GM18526 (cell line): ENCODE results near the gene AHI1.

Experiments
- POLR2A ChIP-seq: IDR thresholded peaks from 3 replicates; pipeline ENCODE4 v1.6.1; 2011; ENCODE audit not compliant: insufficient read length; ENCODE audit errors: extremely low read depth

The AHI1 gene

GRCh38 chr6:135265278-135265677 is 232.3 kb downstream of the AHI1 start:
- no peak for TF ChIP-seq POLR2A

- no peak for TF ChIP-seq POLR2A
Observed at GRCh38 chr6:135261872-135262725, 235.4 kb downstream of the AHI1 start.

- no peak for TF ChIP-seq POLR2A
Observed at GRCh38 chr6:135260612-135261011, 236.9 kb downstream of the AHI1 start.

DNA sequence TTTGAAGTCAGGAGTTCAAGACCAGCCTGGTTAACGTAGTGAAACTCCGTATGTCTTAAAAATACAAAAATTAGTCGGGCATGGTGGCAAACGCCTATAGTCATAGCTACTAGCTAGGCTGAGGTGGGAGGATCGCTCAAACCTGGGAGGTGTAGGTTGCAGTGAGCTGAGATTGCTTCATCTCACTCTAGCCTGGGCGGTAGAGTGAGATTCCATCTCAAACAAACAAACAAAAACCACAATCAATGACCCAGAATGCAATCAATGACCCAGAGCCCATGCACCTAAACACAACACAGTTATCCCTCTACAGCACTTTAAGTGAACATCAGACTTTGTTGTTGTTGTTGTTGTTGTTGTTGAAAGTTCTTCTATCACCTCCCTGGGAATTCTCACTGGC is 238.6 kb downstream of the AHI1 start:
- no peak for TF ChIP-seq POLR2A

DNA sequence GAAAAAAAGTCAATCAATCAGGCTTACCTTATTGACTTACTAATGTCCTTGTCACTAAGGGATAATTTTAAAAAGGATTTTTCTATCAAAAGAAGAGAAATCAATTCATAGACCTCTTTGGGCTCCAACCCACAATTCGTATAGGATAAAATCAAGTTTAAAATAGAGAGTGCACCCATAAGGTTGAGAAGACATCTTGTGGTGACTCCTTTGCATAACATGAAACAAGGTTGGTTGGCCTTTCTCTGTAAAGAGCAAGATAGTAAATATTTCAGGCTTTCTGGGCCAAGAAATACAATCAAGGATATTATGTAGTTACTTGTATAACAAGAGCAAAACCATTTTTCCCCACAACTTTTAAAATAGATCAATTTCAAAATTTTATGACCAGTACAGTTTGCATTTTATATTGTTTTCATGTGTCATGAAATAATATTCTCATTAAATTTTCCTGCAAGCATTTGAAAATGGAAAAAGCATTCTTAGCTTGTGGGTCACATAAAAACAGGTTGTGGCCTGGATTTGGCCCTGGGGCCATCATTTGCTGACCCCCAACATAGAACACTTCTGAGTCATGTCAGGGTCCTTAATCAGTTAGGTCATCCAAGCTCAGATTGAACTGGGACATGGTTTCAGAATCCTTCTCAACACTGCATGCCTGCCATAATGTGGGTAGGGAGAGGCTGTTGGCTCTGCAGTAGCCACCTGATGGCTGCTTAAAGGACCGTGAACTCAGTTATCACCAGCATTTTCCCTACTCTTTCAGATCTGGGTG is 239.7 kb downstream of the AHI1 start:
- TF ChIP-seq POLR2A = no peak

DNA sequence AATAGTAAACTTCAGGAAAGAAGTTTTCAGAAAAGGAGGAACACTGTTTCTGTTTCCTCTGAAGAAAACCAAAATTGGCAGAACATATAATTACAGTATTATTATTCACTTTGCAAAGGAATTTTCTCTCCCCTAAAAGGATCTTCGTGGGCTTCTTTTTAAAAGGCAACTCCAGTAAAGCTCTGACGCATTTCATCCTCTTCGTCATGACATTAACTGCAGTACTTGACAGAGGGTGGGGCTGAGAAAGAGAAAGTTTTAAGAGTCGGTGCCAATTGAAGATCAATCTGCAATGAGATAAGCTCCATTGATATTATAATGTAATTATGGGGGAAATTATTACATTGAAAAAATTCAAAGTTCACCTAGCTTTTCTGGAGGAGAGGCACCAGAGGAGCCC is 240.7 kb downstream of the AHI1 start:
- TF ChIP-seq POLR2A = no peak

- no peak for TF ChIP-seq POLR2A
Observed at GRCh38 chr6:135254471-135254870, 243.1 kb downstream of the AHI1 start.

DNA sequence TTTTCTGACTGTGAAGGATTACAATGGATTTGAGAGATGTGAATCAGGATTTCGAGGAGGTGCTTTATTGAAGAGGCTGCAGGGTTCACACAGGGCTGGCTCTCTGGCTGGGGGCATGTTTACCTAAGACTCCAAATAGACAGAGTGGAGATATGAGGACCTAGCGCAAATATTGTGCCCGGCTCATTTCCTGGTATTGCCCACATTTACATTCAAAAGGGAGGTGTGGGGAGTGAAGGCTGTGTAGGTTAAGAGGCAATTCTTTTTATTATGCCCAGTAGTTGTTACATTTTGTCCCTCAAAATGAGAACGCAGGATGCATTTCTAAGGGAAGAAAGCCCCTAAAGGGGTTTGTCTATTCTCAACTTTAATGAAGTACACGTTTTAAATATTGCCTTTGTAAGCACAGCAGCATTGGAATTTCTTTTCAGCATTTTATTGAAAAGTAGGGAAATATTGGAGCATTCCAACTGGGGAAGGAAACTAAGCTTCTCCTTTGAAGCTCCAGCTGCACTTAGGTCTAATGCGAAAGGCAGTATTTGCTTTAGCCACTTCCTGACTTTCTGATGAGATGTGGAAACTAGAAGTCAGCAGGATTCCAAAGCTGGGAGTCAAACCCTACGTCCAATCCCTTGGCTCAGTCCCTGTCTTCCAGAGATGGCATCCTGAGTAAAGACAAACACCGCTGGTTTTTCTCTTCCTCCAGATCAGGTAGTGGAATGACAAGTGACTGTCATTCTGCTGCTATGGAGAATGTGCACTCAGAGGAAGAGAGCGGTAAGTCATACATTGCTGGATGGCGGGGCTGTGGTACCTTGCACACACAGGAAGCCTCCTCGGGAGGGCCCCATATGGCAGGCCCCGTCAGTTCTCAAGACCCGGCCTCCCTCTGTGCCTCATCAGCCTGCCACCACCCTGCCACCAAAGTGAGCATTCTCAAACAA is 245.8 kb downstream of the AHI1 start:
- TF ChIP-seq POLR2A = no peak

- TF ChIP-seq POLR2A = no peak
Observed at GRCh38 chr6:135250751-135251497, 246.6 kb downstream of the AHI1 start.

DNA sequence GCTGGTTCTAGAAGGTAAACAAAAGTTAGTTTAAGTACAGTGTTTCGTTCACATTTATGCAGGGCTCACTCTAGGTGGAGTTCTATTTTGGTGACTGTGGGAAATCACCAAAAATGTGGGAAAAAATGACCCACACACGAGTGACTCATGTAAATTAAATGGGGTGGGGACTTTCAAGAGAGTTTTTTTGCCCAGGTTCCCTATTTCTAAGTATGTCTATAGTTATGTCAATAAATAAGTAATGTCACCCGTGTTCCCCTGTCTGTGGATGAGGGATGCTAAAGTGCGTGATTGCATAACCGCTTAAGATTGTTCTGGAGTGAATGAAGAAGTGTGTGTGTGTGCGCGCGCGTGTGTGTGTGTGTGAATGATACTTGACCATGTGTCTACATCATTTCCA is 247.3 kb downstream of the AHI1 start:
- no peak for TF ChIP-seq POLR2A

GRCh38 chr6:135244805-135245204 is 252.7 kb downstream of the AHI1 start:
- TF ChIP-seq POLR2A = no peak

- TF ChIP-seq POLR2A = no peak
Observed at GRCh38 chr6:135243871-135244796, 253.4 kb downstream of the AHI1 start.

DNA sequence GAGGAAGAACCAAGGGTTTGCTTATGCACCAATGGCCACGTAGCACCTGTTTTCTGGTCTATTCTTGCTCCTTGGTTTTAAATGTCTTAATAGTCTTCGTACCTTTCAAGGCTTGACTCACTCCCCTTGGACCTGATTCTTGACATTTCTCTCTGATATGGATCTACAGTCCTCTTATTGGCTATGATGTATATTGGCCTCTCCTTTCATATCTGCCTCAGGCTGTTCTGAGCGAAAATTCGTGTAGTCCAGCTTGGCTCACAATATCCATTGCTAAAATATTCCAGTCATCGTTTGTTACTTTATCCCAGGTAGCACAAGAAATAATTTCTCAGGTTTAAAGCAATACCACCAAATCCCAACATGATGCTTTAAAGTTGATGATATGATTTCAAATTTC is 256.8 kb downstream of the AHI1 start:
- no peak for TF ChIP-seq POLR2A
